Suppressor macrophage treated with lipopolysaccharide for 4 hours (primary cell): ENCODE results near the gene METTL27.
"Not testable (repeated sequence)": the region's sequence is repeated elsewhere in the genome, so short reads cannot be mapped to it uniquely, and the experiment has no call there.

Source experiments
- DNase-seq: peaks from one replicate; pipeline ENCODE4 v3.0.0-alpha.2; 2020

METTL27 gene

DNA sequence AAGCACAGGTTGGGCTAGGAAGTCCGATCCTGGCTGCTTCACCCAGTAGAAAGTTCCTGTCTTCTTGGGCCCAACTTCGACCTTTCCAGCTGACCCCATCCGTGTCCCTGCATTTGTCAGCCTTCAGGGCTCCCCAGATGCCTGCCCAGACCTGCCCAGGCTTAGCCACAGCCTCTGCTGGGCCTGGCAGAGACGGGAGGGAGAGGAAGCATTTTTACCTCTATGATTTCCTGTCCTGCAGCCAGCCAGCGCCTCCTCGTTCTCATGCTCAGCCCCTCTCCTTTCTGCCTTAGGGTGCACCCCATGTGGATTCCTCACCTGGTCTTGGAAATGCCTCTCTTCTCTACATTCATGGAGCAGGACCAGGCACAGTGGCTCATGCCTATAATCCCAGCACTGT is 3.7 kb downstream of the METTL27 start:
- DNase-seq: no peak

DNA sequence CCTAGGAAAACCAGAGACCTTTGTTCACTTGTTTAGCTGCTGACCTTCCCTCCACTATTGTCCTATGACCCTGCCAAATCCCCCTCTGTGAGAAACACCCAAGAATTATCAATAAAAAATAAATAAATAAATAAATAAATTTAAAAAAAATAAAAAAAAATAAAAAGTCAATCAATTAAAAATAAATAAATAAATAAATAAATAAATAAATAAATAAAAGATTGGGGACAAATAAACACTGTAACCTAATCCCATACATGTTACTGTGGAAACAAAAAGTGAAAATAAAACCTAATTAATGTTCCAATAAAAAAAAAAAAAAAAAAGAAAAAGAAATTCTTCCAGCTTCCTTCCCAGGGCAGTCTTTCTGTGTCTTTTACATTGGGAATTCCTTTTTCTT is 5.1 kb downstream of the METTL27 start:
- not testable (repeated sequence) for DNase-seq

GRCh38 chr7:73834626-73835191 is 7.6 kb downstream of the METTL27 start:
- no peak for DNase-seq

DNA sequence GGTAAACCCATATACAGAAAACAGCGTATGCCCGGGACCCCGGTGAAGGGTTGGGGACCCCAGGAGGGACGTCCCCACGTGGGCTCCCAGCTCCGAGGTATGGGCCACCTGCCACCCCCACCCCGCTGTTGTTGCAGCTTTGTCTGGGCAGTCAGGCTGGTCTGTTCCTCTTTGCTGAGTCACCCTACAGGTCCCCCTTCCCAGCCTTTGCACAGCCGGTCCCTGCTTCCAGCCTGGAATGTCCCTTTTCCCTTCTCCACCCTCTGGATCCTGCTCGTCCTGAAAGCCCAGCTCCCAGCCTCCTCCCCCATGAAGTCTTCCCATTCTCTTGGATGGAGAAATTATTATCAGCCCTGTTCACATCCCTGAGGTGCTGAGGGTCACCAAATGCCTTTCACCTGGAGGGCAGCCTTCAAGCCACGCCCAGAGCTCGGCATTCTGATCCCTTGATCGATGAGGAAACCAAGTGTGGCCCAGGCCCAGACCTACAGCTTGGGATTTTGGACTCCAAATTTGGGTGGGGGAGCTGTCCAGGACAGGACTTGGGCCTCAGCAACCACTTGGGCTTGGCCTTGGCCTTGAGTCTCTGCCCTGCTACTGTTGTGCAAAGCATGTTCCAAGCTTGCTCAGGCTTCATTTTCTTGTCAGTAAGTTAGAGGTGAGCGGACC is 8.9 kb downstream of the METTL27 start:
- DNase-seq: no peak

DNA sequence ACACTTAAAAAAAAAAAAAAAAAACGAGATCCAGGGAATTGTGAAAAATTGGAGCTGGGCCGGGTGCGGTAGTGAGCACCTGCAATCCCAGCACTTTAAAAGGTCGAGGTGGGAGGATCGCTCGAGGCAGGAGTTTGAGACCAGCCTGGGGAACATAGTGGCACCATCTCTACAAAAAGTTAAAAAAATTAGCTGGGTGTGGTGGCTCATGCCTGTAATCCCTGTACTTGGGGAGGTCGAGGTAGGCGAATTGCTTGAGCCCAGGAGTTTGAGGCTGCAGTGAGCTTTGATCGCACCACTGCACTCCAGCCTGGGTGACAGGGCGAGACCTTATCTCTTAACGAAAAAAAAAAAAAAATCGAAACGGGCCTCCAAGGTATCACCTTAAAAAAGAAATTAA is 9.5 kb downstream of the METTL27 start:
- DNase-seq: no peak

GRCh38 chr7:73831834-73832651 is 10.3 kb downstream of the METTL27 start:
- DNase-seq: peak; percentile 47

DNA sequence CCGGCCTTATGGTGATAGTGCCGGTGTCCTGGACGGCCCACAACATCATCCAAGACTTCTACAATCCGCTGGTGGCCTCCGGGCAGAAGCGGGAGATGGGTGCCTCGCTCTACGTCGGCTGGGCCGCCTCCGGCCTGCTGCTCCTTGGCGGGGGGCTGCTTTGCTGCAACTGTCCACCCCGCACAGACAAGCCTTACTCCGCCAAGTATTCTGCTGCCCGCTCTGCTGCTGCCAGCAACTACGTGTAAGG is 10.8 kb downstream of the METTL27 start:
- DNase-seq: no peak

GRCh38 chr7:73830681-73831583 is 11.4 kb downstream of the METTL27 start, which contains the start of gene CLDN4:
Gene CLDN4, plus strand, starts transcription at chr7:73830996. Its CDS starts 206 bp downstream, at chr7:73831202.
- DNase-seq: no peak

- no peak for DNase-seq
Observed at GRCh38 chr7:73829921-73830680, 12.2 kb downstream of the METTL27 start.

DNA sequence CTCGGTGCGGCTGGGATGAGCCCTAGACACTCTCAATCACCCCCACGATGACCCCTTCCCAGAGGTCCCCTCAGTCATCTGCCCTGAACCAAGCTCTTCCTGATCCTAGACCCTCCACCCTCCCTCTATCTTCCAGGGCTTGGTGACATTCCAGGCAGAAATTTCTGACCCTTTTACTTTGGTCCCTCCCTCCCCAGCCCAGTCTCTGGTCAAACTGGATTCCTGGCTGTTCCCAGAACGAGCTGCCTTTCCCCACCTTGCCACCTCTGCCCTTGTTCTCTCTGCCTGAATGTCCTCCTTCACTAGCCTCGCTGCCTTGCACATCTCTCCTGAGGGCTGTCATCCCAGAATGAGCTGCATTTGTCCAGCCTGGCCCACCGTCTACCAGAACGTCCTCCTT is 12.8 kb downstream of the METTL27 start:
- no peak for DNase-seq

DNA sequence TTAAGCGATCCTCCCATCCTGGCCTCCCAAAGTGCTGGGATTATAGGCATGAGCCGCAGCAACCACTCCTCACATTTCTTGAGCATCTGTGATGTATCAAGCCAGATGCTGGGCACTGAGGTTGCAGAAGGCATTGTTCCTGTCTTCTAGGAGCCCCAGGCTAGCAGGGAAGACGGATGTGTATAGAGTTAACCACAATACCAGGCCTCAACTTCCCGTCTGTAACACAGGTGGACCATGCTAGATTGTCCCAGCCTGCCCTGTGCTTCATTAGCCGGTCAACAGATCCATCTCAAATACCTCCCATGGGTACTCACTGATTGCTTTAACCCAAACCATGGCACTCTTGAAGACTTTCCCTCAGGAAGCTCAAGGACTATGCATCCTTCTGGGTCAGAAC is 13.3 kb downstream of the METTL27 start:
- no peak for DNase-seq

- DNase-seq: peak; percentile 57
Observed at GRCh38 chr7:73828107-73828803, 14.1 kb downstream of the METTL27 start.

DNA sequence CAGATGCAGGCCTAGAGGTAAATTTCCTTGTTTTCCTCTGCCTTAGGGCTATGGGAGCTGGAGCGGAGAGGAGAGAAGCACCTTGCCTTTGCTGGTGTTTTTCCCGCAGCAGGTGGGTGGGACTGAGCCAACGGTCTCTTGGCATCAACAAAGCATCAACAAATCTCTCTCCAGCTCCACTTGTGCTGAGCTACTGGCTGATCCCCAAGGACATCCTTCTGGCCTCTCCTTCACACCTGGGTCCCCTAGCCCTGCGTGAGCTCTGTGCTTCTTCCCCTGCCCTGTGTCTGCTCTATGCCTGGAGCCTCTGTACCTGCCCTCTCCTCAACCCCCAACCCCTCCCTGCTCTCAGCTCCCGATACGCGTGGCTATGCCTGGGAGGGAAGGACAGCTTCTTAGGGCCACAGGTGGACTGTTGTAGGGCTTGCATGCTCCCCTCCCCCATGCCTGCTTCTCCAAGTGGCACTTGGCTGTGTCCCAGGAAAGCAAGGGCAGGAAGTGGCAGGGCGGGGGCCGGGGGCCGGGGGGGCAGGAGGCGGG is 14.7 kb downstream of the METTL27 start:
- DNase-seq: no peak

- DNase-seq: no peak
Observed at GRCh38 chr7:73824986-73825385, 17.3 kb downstream of the METTL27 start.

DNA sequence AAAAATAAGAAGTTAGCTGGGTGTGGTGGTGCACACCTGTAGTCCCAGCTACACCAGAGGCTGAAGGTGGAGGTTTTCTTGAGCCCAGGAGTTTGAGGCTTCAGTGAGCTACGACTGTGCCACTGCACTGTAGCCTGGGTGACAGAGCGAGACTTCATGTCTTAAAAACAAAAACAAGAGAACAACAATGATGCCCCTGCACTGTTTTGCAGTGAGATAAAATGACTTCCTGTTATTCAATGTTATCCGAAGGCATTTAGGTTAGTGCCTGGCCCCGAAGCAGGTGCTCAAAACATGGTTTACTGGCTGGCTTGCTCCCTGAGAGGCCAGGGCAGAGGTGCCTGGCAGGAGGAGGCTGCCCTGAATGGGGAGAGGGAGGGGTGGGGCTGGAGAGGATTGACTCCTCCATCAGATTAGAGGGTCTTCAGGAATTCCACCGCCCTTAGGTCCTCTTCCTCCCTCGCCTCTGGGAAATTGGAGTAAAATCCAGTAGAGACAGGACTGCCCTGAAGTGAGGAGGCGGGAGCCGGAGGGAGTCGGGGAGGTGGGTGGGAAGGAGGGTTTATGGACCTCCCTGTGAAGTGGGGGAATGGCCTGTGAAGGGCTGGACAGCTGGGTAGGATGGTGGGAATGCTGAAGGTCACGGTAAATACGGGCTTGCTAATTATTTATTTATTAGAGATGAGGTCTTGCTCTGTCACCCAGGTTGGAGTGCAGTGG is 18.3 kb downstream of the METTL27 start:
- no peak for DNase-seq

- DNase-seq: no peak
Observed at GRCh38 chr7:73823257-73823656, 19.1 kb downstream of the METTL27 start.

GRCh38 chr7:73822319-73823173 is 19.8 kb downstream of the METTL27 start:
- no peak for DNase-seq

DNA sequence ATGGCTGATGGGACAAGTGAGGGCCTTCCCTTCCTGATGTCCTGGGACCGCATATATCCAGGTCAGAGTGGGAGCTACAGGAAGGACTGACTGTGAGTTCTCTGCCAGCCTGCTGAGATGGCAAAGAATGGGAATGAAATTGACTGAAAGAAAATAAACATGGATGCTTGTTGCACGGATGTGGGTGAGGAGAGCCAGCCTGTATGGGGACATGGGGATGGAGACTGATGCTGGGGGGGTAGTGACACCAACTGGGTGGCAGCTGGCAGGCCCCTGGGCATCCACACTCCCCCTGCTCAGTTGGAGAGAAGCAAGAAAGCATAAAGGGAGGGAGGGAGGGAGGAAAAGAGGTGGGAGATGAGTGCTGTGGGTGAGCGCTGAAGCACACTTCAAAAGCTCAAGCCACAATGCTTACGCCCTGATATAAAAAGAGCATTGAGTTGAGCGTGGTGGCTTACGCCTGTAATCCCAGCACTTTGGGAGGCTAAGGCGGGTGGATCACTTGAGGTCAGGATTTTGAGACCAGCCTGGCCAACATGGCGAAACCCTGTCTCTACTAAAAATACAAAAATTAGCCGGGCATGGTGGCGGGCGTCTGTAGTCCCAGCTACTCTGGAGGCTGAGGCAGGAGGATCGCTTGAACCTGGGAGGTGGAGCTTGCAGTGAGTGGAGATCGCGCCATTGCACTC is 20.6 kb downstream of the METTL27 start:
- DNase-seq: not testable (repeated sequence)

DNA sequence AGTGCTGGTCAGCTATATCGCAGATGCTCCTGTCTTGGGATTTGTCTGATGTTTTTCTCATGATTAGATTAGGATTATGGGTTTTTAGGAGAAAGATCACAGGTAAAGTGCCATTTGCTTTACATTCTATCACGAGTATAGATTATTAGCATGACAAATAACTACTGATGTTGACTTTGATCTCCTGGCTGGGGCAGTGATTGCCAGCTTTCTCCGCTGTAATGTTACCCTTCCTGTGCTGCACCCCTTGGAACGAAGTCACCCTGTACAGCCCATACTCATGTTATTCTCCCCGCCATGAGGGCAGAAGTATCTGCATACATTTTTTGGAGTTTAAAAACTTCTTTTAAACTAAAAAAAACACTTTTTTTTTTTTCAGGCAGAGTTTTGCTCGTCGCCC is 22.3 kb downstream of the METTL27 start:
- no peak for DNase-seq
